Astrocyte of the hippocampus (primary cell): Measurements from ENCODE around the gene STX8.
"Not testable (repeated sequence)": the region's sequence is repeated elsewhere in the genome, so short reads cannot be mapped to it uniquely, and the experiment has no call there.

Source experiments
- DNase-seq: peaks from one replicate; pipeline ENCODE4 v3.0.0; 2011; ENCODE audit warnings: low read depth, low spot score

Gene STX8

GRCh38 chr17:9509236-9509816 lies 66.3 kb downstream of the STX8 start:
- DNase-seq, result no peak

DNA sequence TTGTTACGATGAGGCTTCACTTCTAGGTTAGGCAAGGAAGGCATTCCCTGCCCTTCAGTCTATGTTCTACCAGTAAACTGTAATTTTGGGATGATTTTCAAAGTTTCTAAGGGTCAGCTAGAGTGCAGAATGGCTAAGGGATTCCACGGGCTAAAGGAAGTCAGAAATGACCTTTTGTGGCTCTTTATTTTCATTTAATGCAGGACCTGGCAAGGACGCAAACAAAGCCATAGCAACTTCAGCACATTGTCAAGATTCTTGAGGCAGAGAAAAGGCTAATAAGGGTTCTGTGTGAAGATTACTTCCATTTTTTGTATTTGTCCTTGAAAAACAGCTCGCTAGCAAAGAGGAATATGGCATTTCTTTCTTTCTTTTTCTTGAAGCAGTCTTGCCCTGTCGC lies 76.6 kb downstream of the STX8 start:
- DNase-seq, result peak; percentile 50

- no peak for DNase-seq
Observed at GRCh38 chr17:9498490-9498889, 77.1 kb downstream of the STX8 start.

- peak; percentile 39 for DNase-seq
Observed at GRCh38 chr17:9488556-9488955, 87.1 kb downstream of the STX8 start.

DNA sequence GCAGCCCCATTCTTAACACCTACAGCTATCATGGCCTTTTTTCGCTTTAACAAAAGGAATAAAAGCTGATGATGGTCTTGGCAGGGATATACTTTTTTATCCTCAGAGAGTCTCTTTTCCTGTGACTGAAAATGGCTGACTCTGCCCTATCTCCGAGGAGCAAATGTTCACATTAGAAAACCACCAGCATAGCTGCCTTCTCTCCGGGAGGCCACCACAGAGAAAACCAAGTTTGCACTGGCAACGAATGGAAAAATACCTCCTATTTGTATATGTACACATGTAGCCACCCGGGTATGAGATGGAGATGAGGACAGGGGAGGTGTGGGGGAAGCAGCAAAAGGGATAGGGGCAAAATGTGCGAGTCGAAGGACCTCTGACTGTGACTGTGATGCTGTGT lies 88.2 kb downstream of the STX8 start:
- peak; percentile 88 for DNase-seq

DNA sequence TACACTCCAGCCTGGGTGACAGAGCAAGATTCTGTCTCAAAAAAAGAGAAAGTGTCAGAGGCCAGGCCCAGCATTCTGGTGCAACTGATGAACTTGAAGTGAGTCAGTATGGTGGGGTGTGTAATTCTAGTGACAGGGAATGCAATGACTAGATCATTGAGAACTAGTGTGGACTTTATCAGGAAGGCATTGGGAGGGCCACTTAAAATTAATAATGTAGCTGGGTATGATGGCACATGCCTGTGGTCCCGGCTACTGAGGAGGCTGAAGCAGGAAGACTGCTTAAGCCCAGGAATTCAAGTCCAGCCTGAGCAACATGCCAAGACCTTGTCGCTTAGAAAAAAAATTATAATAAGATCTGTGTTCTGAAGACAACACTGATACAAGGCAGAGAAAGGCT lies 90.8 kb downstream of the STX8 start:
- DNase-seq, result peak; percentile 48

GRCh38 chr17:9479964-9480363 lies 95.7 kb downstream of the STX8 start:
- DNase-seq, result no peak

DNA sequence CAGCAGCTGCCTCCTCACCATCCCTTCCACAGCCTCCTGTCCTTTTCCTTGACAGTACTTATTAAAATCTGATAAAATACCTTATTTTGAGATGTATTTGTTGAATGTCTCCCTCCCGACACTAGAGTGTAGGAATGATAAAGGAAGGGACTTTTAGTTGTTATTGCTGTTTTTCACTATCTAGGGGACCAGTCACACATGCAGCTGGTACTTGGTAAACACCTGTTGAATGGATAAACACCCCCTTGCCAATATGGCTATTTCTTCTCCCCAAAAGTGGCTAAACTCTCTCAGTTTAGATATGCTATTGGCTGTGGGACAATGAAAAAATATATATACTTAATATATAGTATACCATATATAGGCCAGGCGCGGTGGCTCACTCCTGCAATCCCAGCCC lies 96.7 kb downstream of the STX8 start:
- no peak for DNase-seq

DNA sequence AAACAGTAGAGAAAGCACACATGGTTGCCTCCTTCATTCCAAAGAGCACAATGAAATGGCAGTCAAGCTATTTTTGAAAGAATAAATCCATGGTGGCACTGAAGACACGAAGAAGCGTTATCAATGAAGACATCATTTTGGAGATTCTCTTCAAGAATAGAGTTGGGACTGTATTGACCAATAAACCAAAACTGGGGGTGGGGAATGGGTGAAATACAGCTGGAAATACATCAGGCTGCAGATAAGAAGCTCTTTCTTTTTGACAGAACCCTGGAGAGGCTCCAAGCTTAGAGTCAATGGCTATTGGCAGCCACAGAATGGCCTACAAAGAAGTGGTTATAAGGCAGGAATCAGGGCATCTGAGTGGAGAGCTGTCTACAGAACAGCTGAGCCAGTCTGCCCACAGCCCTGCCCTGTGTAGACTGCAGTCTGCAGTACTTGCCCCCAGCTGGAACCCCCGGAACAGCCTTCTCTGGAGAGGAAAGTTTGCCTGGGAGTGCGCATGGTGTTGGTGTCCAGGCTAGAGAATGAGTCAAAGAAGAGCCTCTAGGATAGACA lies 100.4 kb downstream of the STX8 start:
- DNase-seq, result no peak

GRCh38 chr17:9473711-9474110 lies 101.9 kb downstream of the STX8 start:
- DNase-seq, result peak; percentile 76

GRCh38 chr17:9472541-9472940 lies 103.1 kb downstream of the STX8 start:
- peak; percentile 24 for DNase-seq

DNA sequence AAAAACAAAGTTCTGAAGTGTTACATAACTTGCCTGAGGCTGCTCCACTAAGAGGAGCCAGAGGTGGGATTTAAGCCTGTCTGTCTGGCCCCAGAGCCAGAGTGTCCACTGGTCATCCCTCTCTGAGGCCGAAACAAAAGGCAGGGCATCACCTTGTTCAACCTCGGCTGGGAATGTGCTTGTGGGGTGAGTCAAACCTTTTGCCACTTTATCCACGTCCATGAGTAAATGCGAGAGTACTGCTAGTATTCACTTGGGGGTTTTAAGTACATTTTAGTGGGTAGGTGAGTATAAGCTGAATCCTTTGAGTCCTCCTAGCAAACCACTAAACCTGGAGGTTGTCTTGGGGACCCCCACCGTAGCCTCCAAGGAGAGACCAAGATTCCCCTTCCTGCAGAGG lies 103.5 kb downstream of the STX8 start:
- peak; percentile 65 for DNase-seq

- DNase-seq, result peak; percentile 14
Observed at GRCh38 chr17:9470171-9470570, 105.4 kb downstream of the STX8 start.

GRCh38 chr17:9468937-9469336 lies 106.7 kb downstream of the STX8 start:
- no peak for DNase-seq

DNA sequence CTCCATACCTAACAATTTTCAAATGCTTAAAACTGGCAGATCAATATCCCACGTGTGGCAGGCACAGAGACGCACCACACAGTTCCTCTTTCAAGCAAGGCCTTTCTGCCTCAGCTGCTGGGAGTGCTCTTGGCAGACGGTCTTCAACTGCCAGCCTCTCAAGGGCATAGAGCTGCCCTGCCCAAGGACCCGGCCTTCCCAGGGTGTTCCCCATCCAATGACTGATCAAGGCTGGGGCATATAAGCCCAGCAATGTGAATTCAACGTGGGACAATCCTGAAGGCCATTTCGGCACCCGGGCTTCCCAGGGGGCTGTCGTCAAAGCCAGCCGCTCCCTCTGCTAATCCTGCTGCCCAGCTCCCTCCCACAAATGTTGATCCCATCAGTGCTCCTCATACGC lies 107.1 kb downstream of the STX8 start:
- no peak for DNase-seq

DNA sequence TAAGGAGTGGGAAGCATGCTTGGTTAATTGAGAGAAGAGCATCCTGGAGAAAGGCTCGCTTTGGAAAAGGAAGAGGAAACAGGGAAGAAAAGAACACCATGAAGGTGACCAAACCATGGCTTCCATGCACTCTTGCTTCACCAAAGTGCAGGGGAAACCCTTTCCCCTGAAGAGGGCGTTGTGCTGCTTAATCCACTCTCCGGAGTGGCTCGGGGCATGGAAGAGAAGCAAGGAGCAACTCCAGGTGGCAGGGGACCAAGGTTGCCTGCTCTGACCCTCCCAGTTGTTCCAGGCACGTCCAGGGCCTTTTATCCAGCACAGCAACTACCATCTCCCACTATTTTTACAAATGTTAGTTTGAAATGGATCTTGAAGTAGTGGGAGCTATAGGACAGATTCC lies 108.1 kb downstream of the STX8 start:
- no peak for DNase-seq

GRCh38 chr17:9465210-9465921 lies 110.3 kb downstream of the STX8 start:
- DNase-seq, result no peak

DNA sequence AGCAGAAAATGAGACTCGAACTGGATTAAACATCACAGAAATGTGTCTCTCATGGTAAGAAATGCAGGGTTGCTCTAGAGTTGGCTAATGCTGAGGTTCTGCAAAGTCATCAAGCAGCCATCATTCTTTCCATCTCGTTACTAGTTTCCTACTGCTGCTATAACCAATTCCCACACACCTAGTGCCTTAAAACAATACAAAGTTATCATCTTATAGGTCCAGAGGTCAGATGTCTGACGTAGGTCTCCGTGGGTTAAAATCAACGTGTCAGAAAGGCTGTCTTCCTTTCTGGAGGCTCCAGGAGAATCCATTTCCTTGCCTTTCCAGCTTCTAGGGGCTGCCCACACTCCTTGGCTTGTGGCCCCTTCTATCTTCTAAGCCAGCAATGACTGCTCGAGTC lies 118.6 kb downstream of the STX8 start:
- no peak for DNase-seq

GRCh38 chr17:9456330-9456729 lies 119.3 kb downstream of the STX8 start:
- DNase-seq, result no peak

GRCh38 chr17:9451934-9452333 lies 123.7 kb downstream of the STX8 start:
- DNase-seq, result no peak

- not testable (repeated sequence) for DNase-seq
Observed at GRCh38 chr17:9447298-9447697, 128.3 kb downstream of the STX8 start.

GRCh38 chr17:9446528-9446927 lies 129.1 kb downstream of the STX8 start:
- DNase-seq, result no peak

DNA sequence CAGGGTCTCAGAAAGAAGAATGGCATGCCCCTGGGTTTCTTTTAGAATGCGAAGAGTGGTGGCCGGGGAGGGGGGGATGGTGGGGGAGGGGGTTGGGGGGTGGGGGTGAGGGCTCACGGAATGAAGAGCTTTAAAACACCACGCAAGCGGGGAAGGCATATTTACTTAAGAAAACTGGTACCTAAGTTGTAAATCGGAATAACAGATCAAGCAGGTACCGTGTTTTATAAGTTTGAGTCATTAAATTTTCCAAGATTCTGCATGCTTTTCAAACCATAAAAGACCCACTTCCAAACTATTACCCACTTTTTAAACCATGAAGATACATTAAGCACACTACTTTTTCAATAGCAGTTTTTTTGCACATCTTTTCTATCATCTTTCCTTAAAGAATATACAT lies 130.2 kb downstream of the STX8 start:
- no peak for DNase-seq
